HG02610 (cell line): ENCODE measurements around the gene NGF.
"Not testable (repeated sequence)": the region's sequence is repeated elsewhere in the genome, so short reads cannot be mapped to it uniquely, and the experiment has no call there.

Experiments
- ATAC-seq: cut with Tn5 transposase; IDR thresholded peaks from one replicate; pipeline ENCODE4 v1.9.1; 2021; ENCODE audit warnings: mild to moderate bottlenecking, moderate library complexity; ENCODE audit not compliant: unreplicated experiment

NGF gene

DNA sequence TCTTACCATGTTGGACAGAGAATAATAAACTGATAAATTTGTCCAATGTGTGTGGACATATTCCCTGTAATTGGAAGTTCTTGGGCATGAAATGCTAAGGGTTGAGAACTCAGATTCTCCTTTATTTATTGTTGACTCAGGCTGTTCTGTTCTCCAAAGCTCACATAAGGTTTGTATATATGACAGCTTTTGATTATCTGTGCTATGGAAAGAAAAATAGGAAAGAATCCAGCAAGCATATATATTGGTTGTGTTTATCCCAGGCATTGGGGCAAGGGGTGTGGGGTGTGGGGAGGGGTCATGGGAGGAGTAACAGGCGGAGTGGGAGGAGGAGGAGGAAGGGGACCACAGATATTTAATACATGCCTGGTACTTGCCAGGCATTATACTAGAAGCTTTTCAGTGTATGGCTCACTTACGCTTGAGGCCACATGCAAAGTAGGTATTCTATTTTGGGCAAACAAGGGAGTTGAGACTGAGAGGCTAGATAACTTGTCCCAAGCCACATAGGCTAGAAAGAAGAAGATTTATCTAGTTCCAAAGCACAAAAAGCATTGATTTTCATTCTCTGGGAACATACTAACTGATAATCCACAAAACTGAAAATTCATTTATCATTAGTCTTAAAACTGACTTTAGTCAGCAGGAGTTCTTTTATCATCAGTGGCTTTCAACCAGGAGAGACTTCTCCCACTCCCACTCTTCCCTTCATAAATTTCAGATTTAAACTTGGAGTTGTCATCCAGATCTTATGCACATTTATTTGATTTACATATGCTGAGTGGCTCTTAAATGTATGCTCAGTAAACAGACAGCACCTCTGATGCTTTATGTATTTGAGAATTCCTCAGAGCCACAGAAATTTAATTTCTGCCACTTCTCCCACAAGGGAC lies 27.2 kb downstream of the NGF start:
- no peak for ATAC-seq

DNA sequence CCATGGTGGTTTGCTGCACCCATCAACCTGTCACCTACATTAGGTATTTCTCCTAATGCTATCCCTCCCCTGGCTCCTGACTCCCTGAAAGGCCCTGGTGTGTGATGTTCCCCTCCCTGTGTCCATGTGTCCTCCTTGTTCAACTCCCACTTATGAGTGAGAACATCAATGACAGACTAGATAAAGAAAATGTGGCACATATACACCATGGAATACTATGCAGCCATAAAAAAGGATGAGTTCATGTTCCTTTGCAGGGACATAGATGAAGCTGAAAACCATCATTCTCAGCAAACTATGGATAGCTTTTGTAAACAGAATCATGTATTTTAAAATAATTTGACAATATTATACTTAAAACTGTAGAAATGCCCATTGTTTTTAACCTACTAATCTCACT lies 28.5 kb downstream of the NGF start:
- ATAC-seq, result not testable (repeated sequence)

DNA sequence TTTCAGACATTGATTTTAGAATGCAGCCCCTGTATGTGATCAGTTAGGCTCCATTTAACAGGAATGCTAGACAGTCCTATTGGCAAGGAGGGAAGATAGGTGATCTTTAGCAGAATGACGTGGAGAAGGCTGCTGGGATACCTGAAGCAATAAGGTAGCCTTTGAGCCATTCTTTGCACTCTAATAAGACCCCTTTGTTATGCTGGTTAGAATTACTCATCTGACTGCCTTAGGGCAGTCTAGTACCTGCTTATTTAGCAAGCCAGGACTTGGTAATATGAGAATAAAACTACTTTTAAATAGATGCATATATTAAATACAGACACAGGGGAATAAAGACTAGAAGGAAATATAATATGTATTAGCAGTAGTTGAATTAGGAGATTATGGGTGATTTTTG lies 29.1 kb downstream of the NGF start:
- no peak for ATAC-seq

DNA sequence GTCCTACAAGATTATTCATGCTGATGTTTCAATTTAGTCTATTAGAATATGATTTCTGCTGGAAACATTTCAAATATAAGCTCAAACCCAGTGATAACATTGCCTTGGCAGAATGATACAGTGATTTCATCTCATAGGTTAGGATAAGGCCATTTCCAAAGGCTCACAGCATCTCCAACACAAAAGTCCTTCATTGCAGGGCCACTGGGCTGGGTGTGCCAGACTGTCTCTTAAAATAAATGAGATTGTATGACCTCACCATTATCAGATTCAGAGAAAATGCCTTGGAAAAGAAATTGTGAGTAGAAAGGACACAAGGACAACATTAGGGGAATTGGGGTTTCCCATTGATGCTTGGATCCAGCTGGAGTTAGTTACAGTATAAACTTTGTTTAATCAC lies 30.4 kb downstream of the NGF start:
- ATAC-seq, result no peak

DNA sequence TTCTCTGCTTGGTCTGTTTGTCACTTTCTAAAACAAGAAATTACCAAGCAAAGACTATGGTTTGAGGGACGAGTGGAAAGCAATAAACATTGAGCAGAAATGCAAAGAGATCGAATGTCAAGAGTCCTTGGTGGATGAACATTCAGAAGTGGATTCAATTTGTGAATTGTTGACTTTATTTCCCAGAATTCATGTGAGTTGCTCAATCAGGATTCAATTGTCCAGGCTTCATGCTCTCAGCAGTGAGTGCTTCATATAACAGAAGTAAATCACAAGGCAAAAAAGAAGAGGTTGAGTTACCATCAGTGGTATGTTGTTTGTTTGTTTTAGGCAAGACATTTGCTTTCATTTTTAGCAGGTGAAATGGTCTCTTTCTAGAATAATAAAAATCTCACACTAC lies 31.9 kb downstream of the NGF start:
- ATAC-seq, result no peak

DNA sequence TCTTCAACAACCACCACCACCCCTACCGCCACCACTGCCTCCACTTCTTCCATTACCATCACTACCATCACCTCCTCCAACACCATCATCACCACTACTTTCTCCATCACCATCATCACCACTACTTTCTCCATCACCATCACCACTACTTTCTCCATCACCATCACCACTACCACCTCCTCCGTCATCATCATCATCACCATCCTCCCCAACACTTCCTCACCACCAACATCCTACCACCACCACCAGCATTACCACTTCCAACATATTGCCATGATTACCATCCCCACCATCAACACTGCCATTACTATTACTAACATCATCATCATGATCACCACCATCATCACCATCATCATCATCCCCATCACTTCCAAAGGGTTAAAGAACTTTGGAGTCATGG lies 34.7 kb downstream of the NGF start:
- no peak for ATAC-seq

DNA sequence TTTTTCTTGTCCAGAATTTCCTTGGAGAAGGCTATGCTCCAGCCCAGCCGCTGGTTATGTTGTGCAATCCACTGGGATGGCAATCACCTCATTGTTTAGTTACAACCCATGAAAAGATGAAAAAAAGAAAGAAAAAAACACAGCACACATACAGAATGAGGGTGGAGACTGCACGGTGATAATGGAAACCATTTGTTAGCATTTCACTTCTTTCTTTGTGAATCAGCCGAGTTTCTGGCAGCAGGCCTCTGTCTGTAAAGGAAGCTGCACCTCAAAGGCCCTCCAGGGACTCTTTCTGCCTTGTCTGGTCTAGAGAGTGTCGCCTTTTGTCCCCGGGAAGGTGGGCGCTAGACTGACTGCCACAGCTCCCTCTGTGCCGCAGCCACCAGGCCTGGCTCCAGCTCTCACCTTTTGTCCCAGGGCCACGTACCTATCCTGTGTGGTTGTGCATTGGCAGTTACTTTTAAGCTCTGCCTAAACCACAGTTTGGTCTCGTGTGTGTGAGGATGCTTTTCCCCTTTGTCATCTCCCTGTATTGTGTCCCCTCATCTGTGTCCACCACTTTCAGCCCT lies 35.6 kb downstream of the NGF start:
- no peak for ATAC-seq

DNA sequence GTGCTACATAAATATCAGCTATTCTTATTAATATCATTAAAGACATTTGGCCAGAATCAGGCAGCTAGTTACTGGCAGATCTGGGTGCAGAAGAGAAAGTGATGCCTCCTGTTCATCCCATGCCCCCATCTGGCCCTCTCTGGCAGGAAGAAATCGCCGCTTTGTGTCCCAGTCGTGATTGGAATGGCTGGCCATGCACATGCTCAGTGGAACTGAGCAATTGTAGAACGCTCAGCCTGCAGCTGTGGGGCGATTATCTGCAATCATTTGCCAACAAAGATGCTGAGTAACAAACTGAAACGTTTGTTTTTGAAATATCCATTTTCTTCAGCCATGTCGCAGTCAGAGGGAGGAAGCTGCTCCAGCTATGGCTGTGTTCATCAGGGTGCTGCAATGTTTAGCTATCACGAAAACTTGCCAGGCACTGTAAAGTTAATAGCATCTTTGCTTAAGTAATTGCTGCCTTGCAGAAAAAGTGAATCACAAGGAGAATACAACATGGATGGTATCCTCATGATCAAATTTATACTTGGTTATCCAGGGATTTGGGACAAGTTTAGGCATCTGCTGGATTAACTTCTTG lies 36.5 kb downstream of the NGF start:
- ATAC-seq, result no peak

DNA sequence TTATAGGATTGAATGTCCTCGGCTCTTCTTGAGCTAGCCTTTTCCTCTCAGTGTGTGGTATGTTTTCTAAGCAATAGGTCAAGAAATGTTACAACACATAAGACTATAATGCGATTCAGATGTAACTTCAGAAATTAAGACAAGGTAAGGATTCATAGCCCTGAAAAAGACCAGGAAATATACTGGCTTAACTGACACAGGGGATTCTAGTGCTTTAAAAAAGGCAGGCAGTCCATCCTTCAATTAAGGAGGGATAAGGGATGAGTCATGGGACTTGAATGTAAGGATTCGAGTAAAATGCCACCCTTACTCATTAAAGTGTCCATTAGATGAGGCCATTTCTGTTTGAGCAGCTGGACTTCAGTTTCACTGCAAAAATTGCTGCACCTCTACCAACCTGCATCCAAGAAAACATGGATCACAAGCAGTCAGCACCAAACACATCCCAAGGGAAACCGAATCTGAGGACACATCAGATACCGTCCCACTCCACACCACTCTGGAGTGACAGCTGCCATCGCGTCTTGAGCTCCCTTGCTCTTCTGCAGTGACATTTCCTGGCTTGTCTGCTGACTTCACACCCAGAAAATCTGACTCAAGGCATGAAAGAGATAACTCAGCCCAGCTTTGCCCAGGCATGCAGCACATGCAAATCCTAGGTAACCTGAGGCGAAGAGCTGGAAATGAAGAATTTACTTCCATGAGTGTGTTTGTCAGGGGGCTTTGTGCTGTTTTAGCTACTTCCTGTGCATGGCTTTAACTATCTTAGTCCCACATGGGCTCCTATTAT lies 37.8 kb downstream of the NGF start:
- no peak for ATAC-seq

DNA sequence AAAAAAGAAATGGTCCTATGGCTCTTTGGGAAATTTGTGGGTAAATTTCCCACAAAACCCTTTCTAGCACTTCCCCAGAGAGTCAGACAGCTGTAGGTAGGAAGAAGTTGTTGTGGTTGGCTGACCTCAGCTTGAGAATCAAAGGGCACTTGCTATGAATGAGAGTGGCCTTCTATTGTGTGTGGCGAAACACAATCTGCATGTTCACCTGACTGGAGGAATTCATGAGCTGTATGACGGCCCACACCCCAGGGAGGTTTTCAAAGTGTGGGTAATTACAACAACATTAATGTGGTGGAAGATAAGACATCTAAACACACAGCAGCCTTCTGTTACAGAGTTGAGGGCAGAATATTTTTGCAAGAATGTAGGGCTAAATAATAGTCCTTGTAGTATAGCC lies 38.8 kb downstream of the NGF start:
- no peak for ATAC-seq

DNA sequence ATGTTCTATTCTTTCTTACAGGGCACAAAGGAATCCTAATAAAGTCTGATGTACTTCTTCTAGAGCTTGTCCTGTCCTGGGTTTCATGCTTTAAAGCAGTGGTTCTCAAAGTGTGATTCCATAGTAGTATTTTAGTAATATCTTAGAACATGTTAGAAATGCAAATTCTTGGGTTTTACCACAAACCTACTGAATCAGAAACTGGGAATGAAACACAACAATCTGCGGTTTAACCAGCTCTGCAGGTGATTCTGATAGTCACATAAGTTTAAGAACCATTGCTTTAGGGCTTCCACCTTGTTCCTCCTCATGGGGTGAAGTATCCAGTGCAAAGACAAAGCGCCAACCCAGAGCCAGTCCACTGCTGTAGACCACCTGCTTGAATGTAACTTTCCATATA lies 41.1 kb downstream of the NGF start:
- peak; percentile 75 for ATAC-seq

DNA sequence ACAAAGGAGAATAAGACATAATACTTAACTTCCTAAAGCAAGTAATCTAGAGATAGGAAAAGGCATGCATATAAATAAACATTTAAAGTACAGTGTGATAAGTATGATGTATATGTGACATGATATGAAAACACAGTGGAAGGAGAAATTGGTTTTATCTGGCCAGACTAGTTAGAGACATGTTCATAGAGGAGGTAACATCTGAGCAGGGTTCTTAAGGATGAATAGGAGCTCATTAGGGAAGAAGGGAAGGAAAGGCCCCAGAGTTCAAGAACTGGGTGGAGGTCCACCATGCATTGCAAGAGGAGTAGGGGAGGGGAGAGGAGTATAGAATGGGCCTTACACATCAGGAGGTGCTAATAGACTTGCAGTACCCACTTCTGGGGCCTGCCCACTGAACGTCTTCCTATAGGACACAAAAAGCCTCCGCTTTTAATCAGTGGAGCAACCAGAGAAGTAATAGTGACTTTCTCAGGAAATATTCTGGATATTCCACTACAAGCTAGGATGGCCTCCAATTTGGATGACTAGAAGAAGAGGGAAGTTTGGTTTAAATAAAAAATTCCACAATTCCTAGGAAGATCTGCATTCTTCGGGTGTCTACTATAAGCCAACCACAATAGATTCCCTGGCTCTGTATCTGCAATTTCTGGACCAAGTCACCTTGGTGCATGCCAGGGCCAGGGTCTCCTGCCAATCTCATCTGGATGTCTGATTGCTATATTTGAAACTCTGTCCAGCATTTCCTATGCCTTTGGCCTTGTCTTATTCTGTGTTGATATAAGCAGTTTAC lies 41.9 kb downstream of the NGF start:
- ATAC-seq, result no peak

DNA sequence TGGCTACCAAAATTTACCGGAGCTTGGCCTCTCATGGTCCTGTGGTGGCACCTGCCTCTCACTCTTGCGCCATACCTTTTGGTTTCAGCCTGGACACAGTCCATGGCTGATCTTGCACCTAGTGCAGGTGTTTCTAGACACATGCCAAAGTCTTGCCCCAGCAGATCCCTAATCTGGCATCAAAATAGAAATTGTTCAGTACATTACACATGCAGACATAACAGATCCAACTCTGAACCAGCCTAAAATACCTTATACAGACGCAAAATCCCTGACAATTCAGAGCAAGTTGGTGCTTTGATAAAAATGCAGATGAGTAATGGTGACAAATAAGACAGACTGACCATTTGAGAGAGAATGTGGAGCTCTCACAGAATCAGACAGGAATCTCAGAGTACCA lies 44.1 kb downstream of the NGF start:
- no peak for ATAC-seq

DNA sequence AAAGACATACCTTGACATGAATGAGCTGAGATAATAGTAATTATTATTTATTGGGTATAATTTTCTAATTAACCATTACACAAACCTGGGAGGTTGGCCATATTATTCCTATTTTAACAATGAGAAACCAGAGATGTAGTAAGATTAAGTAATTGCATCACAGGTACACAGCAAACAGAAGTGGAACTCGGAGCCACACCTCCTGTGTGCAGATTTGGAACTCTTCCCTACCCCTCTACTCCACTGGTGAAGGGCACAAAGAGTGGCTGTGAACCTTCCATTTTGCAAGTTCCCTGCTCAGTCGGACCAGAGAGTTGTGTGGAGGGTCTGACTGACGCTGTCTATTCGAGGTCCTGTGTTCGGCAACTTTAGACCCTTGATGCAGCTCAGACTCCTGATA lies 45.0 kb downstream of the NGF start:
- ATAC-seq, result no peak

DNA sequence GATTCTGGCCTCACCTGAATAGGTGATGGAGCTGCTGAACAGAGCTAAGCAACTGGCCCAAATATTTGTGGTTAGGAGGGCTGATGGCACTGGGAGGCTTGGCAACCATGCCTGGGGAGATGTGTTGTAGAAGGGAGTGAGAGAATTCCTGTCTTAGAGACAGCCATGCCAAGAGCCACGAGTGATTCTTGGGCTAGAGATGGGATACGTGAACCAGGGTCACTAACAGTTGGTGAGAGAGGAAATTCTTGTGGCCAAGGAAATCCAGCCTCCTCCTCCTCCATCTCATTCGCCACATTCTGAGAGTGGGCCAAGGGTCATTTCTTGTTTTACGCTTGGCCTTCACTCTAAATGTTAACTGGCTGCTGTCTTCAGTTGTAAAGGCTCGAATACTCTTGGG lies 46.3 kb downstream of the NGF start:
- no peak for ATAC-seq

DNA sequence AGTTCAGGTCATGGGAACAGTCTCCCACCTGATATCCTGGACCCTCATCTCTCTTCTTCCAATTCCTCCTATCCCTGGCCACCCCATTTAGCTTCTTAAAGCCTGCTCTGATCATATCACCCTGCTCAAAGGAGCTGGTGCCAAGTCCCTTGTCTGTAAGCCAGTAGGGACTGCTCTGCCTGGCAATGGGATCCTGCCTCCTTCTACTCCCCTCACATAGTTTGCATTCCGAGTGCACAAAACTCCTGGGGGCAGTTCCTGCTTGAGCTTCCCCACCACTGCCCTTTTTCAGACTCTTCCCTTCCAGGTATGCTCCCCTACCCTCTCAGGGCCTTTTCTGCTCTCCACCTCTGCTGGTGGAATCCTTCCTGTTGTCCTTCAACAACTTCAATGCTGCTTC lies 48.1 kb downstream of the NGF start:
- ATAC-seq, result no peak

DNA sequence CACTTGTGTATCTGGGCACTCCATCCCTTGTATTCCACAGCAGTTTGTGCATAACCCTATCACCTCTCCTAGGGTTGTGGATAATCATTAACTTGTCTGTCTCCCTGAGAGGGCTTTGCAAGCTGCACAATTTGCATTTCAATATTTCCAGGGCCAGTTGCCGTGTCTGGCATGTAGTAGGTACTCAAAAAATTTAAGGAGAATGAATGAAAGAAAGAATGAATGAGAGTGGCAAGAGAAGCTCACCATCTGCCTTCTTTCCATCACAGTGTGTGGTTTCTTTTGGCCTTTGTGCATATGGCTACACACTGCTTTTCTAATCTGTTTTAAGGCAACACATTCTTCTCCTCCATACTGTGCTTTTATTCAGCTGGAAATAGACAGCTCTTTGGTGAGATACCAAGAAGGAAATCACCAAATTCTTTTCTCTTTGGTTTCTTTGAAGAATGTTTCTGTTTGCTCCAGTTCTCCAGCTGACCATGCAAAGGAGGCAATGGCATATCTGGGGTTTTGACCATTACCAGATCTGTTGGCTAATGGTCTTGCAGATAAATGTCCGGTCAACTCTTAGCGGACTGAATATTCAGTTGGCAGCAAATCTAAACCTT lies 49.4 kb downstream of the NGF start:
- ATAC-seq, result no peak

DNA sequence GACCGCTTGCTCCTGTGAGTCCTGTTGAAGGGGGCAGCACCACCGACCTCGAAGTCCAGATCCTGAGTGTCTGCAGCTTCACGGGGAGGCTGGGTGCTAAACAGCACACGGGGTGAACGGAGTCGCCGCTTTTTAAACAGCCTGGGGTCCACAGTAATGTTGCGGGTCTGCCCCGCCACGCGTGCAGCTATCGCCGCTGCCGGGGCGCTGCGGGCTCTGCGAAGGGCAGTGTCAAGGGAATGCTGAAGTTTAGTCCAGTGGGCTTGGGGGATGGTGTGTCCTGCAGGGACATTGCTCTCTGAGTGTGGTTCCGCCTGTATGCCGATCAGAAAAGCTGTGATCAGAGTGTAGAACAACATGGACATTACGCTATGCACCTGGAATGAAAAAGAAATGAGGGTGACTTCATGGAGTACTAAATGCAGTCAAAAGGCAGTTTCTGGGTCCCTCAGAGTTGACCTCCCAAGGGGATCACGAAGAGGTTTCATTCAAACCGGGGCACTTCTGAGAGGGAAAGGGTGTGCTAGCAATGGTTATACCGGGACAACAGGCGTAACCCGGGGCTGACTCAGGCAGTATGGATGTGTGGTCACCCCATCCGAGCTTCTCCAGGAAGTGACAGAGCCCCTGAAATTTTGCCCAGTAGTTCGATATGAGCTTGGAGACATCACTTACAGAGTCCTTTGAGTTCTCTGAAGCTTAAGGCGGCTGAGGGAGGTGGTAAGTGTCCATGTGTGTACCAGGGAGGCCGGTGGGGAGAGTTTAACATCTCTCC lies 51.4 kb downstream of the NGF start:
- no peak for ATAC-seq

DNA sequence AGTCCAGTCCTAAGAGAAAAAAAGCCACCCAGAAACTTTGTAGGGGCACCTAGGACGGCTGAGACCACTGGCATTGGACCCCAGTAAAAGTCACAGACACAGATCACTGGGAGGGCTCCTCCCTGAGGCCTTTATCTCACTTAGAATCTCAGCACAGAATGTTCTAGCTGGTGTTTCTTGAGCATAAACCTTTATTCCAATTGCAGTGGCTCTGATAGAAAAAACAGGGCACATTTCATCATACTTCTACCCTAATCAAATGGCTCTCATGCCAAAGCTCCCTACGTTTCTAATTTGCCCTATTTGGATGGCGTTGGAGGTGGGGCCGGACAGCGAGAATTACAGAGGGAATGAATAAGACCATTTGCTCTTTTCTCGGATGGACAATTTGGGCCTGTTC lies 53.8 kb downstream of the NGF start:
- ATAC-seq, result no peak
